ENCODE measurements around the gene JADE2. TPM values are rescaled to one million over a fixed set of nuclear protein-coding genes. Genes with fewer than 3 reads are reported as not detected.

Gene JADE2
- total RNA-seq, 1 donor from 2014 or later: 2.1 TPM

DNA sequence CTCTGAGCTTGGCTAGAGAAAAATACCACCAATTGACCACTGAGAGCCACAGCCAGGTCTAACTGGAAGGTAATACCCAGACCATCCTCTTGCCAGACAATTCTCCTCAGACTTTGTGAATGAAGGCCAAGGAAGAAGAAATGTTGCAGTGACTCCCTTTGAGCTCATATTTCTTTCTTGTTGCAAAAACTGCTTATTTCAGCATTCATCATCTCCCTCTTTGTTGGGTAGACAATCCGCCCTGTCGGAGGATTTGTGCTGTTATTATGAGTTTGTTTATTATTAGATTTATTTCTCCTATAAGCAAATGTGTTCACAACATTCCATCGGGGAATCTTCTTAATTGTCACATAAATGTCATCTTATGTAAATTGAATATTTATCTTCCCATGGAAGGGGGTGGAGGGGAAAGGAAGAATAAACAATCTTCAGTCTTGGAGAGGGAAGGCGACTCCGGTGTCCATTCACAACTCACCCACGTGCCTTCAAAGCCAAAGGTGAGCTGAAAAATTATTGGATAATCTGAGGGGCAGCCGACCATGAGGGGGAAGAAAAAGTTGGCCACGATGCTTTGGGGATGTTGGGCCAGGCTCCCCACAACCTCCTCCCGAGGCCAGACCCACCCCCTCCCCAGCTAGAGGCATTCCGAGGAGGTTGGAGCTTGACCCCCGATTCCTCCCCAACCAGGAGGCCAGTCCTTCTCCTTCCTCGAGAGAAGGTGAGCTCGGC is 1.8 kb upstream of the JADE2 start:
- DNase-seq: no peak
- H3K4me3 Mint-ChIP-seq (ENCODE audit: unreplicated experiment): peak overlapping the region; percentile 71
- peaks cover 3% of the 10 kb centered on the region for H3K4me1 Mint-ChIP-seq (ENCODE audit: low read depth, unreplicated experiment)
- peaks cover 11% of the 10 kb centered on the region for H3K27me3 Mint-ChIP-seq (ENCODE audit: unreplicated experiment)
- H3K9me3 Mint-ChIP-seq (ENCODE audit: unreplicated experiment): peaks cover 5% of the 10 kb centered on the region
- no peaks in the 10 kb centered on the region for H3K36me3 Mint-ChIP-seq (ENCODE audit: unreplicated experiment)
- no peak overlapping the region for H3K27ac Mint-ChIP-seq (ENCODE audit: unreplicated experiment)
- TF ChIP-seq CTCF (IDR thresholded peaks at IDR 0.05; ENCODE audit: partially characterized antibody, unreplicated experiment): no peak

- DNase-seq: peak; percentile 67
- Mint-ChIP-seq H3K9me3 (ENCODE audit: unreplicated experiment) (peaks cover 5% of the 10 kb centered on the region), H3K4me1 (ENCODE audit: low read depth, unreplicated experiment) (peaks cover 3% of the 10 kb centered on the region), H3K36me3 (ENCODE audit: unreplicated experiment) (no peaks in the 10 kb centered on the region), H3K4me3 (ENCODE audit: unreplicated experiment) (peak overlapping the region; percentile 85), H3K27ac (ENCODE audit: unreplicated experiment) (no peak overlapping the region), H3K27me3 (ENCODE audit: unreplicated experiment) (peaks cover 11% of the 10 kb centered on the region)
- no peak for TF ChIP-seq CTCF (IDR thresholded peaks at IDR 0.05; ENCODE audit: partially characterized antibody, unreplicated experiment)
Observed at GRCh38 chr5:134524272-134524825, 1.1 kb upstream of the JADE2 start.

GRCh38 chr5:134525683-134526482 is 413 bp downstream of the JADE2 start:
- Mint-ChIP-seq H3K27ac (ENCODE audit: unreplicated experiment) (peak overlapping the region; percentile 68), H3K9me3 (ENCODE audit: unreplicated experiment) (peaks cover 5% of the 10 kb centered on the region), H3K4me3 (ENCODE audit: unreplicated experiment) (peak overlapping the region; percentile 94), H3K27me3 (ENCODE audit: unreplicated experiment) (peaks cover 11% of the 10 kb centered on the region), H3K4me1 (ENCODE audit: low read depth, unreplicated experiment) (peaks cover 5% of the 10 kb centered on the region), H3K36me3 (ENCODE audit: unreplicated experiment) (no peaks in the 10 kb centered on the region)
- DNase-seq: peak; percentile 76
- TF ChIP-seq CTCF (IDR thresholded peaks at IDR 0.05; ENCODE audit: partially characterized antibody, unreplicated experiment): no peak

GRCh38 chr5:134526483-134527155 is 1.1 kb downstream of the JADE2 start:
- Mint-ChIP-seq H3K27me3 (ENCODE audit: unreplicated experiment) (peaks cover 11% of the 10 kb centered on the region), H3K4me3 (ENCODE audit: unreplicated experiment) (peak overlapping the region; percentile 38), H3K4me1 (ENCODE audit: low read depth, unreplicated experiment) (peaks cover 5% of the 10 kb centered on the region), H3K27ac (ENCODE audit: unreplicated experiment) (no peak overlapping the region), H3K9me3 (ENCODE audit: unreplicated experiment) (peaks cover 5% of the 10 kb centered on the region), H3K36me3 (ENCODE audit: unreplicated experiment) (no peaks in the 10 kb centered on the region)
- peak; percentile 38 for TF ChIP-seq CTCF (IDR thresholded peaks at IDR 0.05; ENCODE audit: partially characterized antibody, unreplicated experiment)
- DNase-seq: peak; percentile 78

All from glutamatergic neuron (in vitro differentiated cells).